K562 (cell line): ENCODE results near the gene TELO2. TPM values are rescaled to one million over a fixed set of nuclear protein-coding genes. Genes with fewer than 3 reads are reported as not detected.

ENCODE experiments used
- ATAC-seq: fragments of 200-7000 bp; cut with Tn5 transposase; 3 replicates; pipeline ENCODE4 v1.9.1; 2020; ENCODE audit warnings: moderate library complexity
- BruUV-seq: library from RNA; stranded (reverse); fragments of 400-500 nt; replicated peaks from 2 replicates; lab custom pipeline; 2021; lab: Mats Ljungman, UMichigan
- CTCF ChIA-PET: fragments of 300-600 bp; formaldehyde crosslinking; extraction: SDS; loops from one replicate; lab custom pipeline; 2021; ENCODE audit warnings: low intra/inter-chr PET ratio; lab: Yijun Ruan, JAX
- POLR2A ChIA-PET: fragments of 300-600, 350-650 bp; sonication (Branson Sonifier 250); formaldehyde crosslinking; extraction: SDS; loops from one replicate; lab custom pipeline; 2021; ENCODE audit warnings: antibody characterized with exemption, inconsistent platforms; lab: Yijun Ruan, JAX
- DNase-seq, 4 experiments: peaks; one replicate each; pipeline versions ENCODE4 v3.0.0 to v3.0.0-alpha.2; 2011 to 2018; ENCODE audit warnings: low spot score in 3 of 4, mixed read lengths in 3 of 4; ENCODE audit errors: extremely low read depth in 1 of 4
- FAIRE-seq: peaks from 2 replicates; lab custom pipeline; 2011; peaks lifted over from hg19 to GRCh38; lab: Jason Lieb, UNC
- H2AFZ ChIP-seq: 2 replicates; pipeline ENCODE4 v1.6.0; 2011; ENCODE audit warnings: low read depth, low read length, control low read depth, inconsistent platforms
- H3K27ac ChIP-seq: fragments of 200-600 bp; 3 replicates; pipeline ENCODE4 v1.8.0; 2011; ENCODE audit warnings: low read depth, mild to moderate bottlenecking, control low read depth, inconsistent platforms, low read length, moderate library complexity, mixed read lengths; ENCODE audit errors: extremely low read depth
- H3K27me3 ChIP-seq, 2 experiments: fragments of 300-600 bp in 1 of 2; 2 replicates in 1 of 2; 3 replicates in 1 of 2; pipeline versions ENCODE4 v1.6.0 to v1.8.0; 2011; ENCODE audit warnings: inconsistent platforms in 2 of 2, low read length in 2 of 2, mild to moderate bottlenecking in 1 of 2, mixed read lengths in 1 of 2, moderate library complexity in 1 of 2; ENCODE audit not compliant: control insufficient read depth in 2 of 2, insufficient read depth in 2 of 2
- H3K36me3 ChIP-seq: fragments of 300-600 bp; 3 replicates; pipeline ENCODE4 v1.8.0; 2011; ENCODE audit warnings: mild to moderate bottlenecking, low read length, inconsistent platforms; ENCODE audit not compliant: control insufficient read depth, insufficient read depth
- H3K4me1 ChIP-seq, 2 experiments: fragments of 200-600 bp in 1 of 2; replicated peaks in 1 of 2; 2 replicates in 1 of 2; 3 replicates in 1 of 2; pipeline versions ENCODE4 v1.5.1 to v1.8.0; 2011; ENCODE audit warnings: inconsistent platforms in 2 of 2, low read length in 2 of 2, mild to moderate bottlenecking in 1 of 2, mixed read lengths in 1 of 2, moderate library complexity in 1 of 2; ENCODE audit not compliant: control insufficient read depth in 2 of 2, insufficient read depth in 2 of 2
- H3K4me2 ChIP-seq: 2 replicates; pipeline ENCODE4 v1.6.1; 2011; ENCODE audit warnings: low read length, control low read depth, inconsistent platforms, mixed read lengths; ENCODE audit not compliant: insufficient read depth
- H3K4me3 ChIP-seq: fragments of 200-600 bp; sonication (generic), shearing (Covaris generic); 2 replicates; pipeline ENCODE4 v1.5.1; 2016; ENCODE audit warnings: control low read depth, inconsistent platforms
- H3K79me2 ChIP-seq: fragments of 200-600 bp; 3 replicates; pipeline ENCODE4 v1.8.0; 2011; ENCODE audit warnings: low read length, inconsistent platforms; ENCODE audit not compliant: control insufficient read depth, insufficient read depth
- H3K9ac ChIP-seq, 2 experiments: 2 replicates each; pipeline versions ENCODE4 v1.6.0 to v1.6.1; 2011; ENCODE audit warnings: low read depth in 2 of 2, low read length in 2 of 2, control low read depth in 1 of 2, inconsistent platforms in 1 of 2, mild to moderate bottlenecking in 1 of 2, mixed read lengths in 1 of 2; ENCODE audit not compliant: insufficient read depth in 1 of 2
- H3K9me1 ChIP-seq: one replicate; pipeline ENCODE4 v1.6.0; 2011; ENCODE audit warnings: inconsistent platforms, mild to moderate bottlenecking, low read length, moderate library complexity; ENCODE audit not compliant: control insufficient read depth, insufficient read depth
- H3K9me3 ChIP-seq: replicated peaks from 2 replicates; pipeline ENCODE4 v1.5.1; 2011; ENCODE audit warnings: low read depth, low read length, inconsistent platforms; ENCODE audit not compliant: control insufficient read depth, insufficient read depth
- H4K20me1 ChIP-seq: replicated peaks from 2 replicates; pipeline ENCODE4 v1.6.1; 2011; ENCODE audit warnings: low read length, inconsistent platforms, mixed read lengths; ENCODE audit not compliant: control insufficient read depth, insufficient read depth
- CBFA2T3 ChIP-seq: fragments of 450-650 bp; IDR thresholded peaks from 2 replicates; pipeline ENCODE4 v1.6.1; 2017
- DIDO1 ChIP-seq: fragments of 450-650 bp; IDR thresholded peaks from 2 replicates; pipeline ENCODE4 v1.6.1; 2016; ENCODE audit warnings: low read depth, missing biosample characterization, missing genetic modification characterization
- E2F6 ChIP-seq, 2 experiments: IDR thresholded peaks; 2 replicates each; pipeline ENCODE4 v1.6.1; 2011; ENCODE audit warnings: borderline replicate concordance in 1 of 2, control low read depth in 1 of 2, low read depth in 1 of 2, low read length in 1 of 2, mild to moderate bottlenecking in 1 of 2, mixed read lengths in 1 of 2, moderate library complexity in 1 of 2; ENCODE audit not compliant: insufficient read depth in 1 of 2, insufficient read length in 1 of 2, poor library complexity in 1 of 2, severe bottlenecking in 1 of 2; ENCODE audit errors: extremely low read depth in 1 of 2
- HMBOX1 ChIP-seq: sonication (generic); IDR thresholded peaks from 2 replicates; pipeline ENCODE4 v1.6.1; 2016
- POLR2G ChIP-seq: fragments of 200-400 bp; formaldehyde crosslinking; IDR thresholded peaks from 2 replicates; pipeline ENCODE4 v1.6.1; 2017; ENCODE audit warnings: low read depth, mild to moderate bottlenecking, antibody characterized with exemption, low read length, moderate library complexity
- TCF15 ChIP-seq: fragments of 250-450 bp; sonication (Bioruptor Pico); IDR thresholded peaks from 2 replicates; pipeline ENCODE4 v1.8.0; 2022; ENCODE audit warnings: moderate library complexity, mild to moderate bottlenecking, inconsistent platforms
- TFAM ChIP-seq: fragments of 250-450 bp; sonication (Bioruptor Pico); conservative IDR thresholded peaks from 2 replicates; pipeline ENCODE4 v1.5.0; 2021; ENCODE audit warnings: mild to moderate bottlenecking, moderate library complexity
- ZFP91 ChIP-seq: sonication (generic); formaldehyde crosslinking; IDR thresholded peaks from 2 replicates; pipeline ENCODE4 v1.8.0; 2022; ENCODE audit warnings: mild to moderate bottlenecking, missing genetic modification reagents
- ZFPM2 ChIP-seq: fragments of 250-450 bp; sonication (Bioruptor Pico); IDR thresholded peaks from 2 replicates; pipeline ENCODE4 v1.5.1; 2022; ENCODE audit warnings: mild to moderate bottlenecking
- ZNF140 ChIP-seq: fragments of 250-450 bp; sonication (Bioruptor Pico); IDR thresholded peaks from 2 replicates; pipeline ENCODE4 v1.8.0; 2021; ENCODE audit warnings: moderate library complexity, mild to moderate bottlenecking, inconsistent platforms
- WGBS: fragments of 100-300 bp; shearing (Covaris generic); methylation state at CpG from one replicate; pipeline ENCODE4 v1.1.6; 2016; ENCODE audit warnings: low coverage, mixed read lengths; ENCODE audit not compliant: insufficient coverage; ENCODE audit errors: missing lambda C conversion rate; 5-methylcytosine and 5-hydroxymethylcytosine counted together
- in situ Hi-C: fragments of 300-500 bp; cut with MboI; formaldehyde crosslinking; loops from 4 replicates; pipeline ENCODE4 v1.15.0; 2018; ENCODE audit warnings: inconsistent platforms, mixed read lengths
- intact Hi-C: fragments of 100-400 bp; cut with micrococcal nuclease; formaldehyde crosslinking; loops from 2 replicates; pipeline ENCODE4 v1.14.2; 2022
- polyA plus RNA-seq, 8 experiments: library from polyadenylated mRNA; depleted of rRNA in 4 of 8; stranded (reverse) in 5 of 8; unstranded in 3 of 8; fragments of >200 nt; fragmentation: Nextera tagmentation in 2 of 8; fragmentation: Illumina TruSeq in 1 of 8; extraction: Ambion mirVana in 2 of 8; extraction: Trizol in 1 of 8; gene quantifications; 2 replicates each; pipeline versions ENCODE4 v1.2.1 to v1.2.3, GENCODE V29; 2011 to 2014; ENCODE audit warnings: inconsistent platforms in 1 of 8, missing spikeins in 1 of 8
- total RNA-seq, 7 experiments: library from RNA; depleted of rRNA in 6 of 7; stranded (reverse); fragments of >200 nt in 6 of 7; fragmentation: Illumina TruSeq in 2 of 7; extraction: Trizol in 2 of 7; gene quantifications; 2 replicates each; pipeline versions ENCODE4 v1.2.1 to v1.2.3, GENCODE V29; 2011 to 2021; ENCODE audit warnings: low replicate concordance in 1 of 7

Gene TELO2
- total and polyA plus RNA-seq, 9 of the 15 experiments (the other 6 are each of a cell fraction or from before 2014, with no cell fraction given) = 0.51 to 91.8 (median 14.5) TPM

- Histone ChIP-seq H3K27ac (no peak overlapping the region), H4K20me1 (no peaks in the 10 kb centered on the region), H2AFZ (no peak overlapping the region), H3K9me3 (no peaks in the 10 kb centered on the region; the same call in 1 of the 2 replicates), H3K9me1 (no peaks in the 10 kb centered on the region), H3K4me1 (peaks cover 0 to 28% of the 10 kb centered on the region in 2 experiments; a peak in 2 of 5 replicates), H3K4me3 (no peak overlapping the region), H3K79me2 (no peaks in the 10 kb centered on the region), H3K36me3 (peaks cover 14% of the 10 kb centered on the region; the same call in 1 of the 3 replicates), H3K9ac (no peak overlapping the region), H3K27me3 (no peaks in the 10 kb centered on the region), H3K4me2 (no peak overlapping the region)
- ATAC-seq (no peak), FAIRE-seq (no peak), DNase-seq (no peak)
- BruUV-seq = no TSS peak
- 46% methylated on average over 3 of the region's 3 CpGs for WGBS
- in situ Hi-C loops (no loop called here), intact Hi-C loops (no loop called here)
- peak in 1 of 2 experiments; percentile 14 for TF ChIP-seq E2F6 (IDR thresholded peaks at IDR 0.05; ENCODE audit: borderline replicate concordance in 1 of 2, extremely low read depth in 1 of 2, insufficient read depth in 1 of 2, insufficient read length in 1 of 2, low read depth in 1 of 2, low read length in 1 of 2, poor library complexity in 1 of 2, severe bottlenecking in 1 of 2)
- TF ChIP-seq DIDO1 = no peak
- ChIA-PET CTCF (no interaction called here), POLR2A (interaction anchor here (0.7 kb wide), 1 partner anchor 229 kb away, joined by 3 read pairs; no protein-coding TSS in a partner anchor)
Measured at GRCh38 chr16:1514507-1514906, 21.3 kb downstream of the TELO2 start.

- no peaks in the 10 kb centered on the region for H4K20me1 ChIP-seq
- no peak overlapping the region for H3K4me3 ChIP-seq
- no peak overlapping the region for H2AFZ ChIP-seq
- no peak; the same call in 2 of the 3 replicates for ATAC-seq
- BruUV-seq = no TSS peak
- WGBS = 54% methylated on average over 16 of the region's 16 CpGs
- peaks cover 0 to 27% of the 10 kb centered on the region in 2 experiments; a peak in 2 of 5 replicates for H3K4me1 ChIP-seq
- no peak overlapping the region for H3K4me2 ChIP-seq
- no peak overlapping the region for H3K27ac ChIP-seq
- TF ChIP-seq ZFP91 (CRISPR knock-in tag) (no peak), ZFPM2 (CRISPR knock-in tag) (no peak), ZNF140 (no peak), HMBOX1 (no peak), TCF15 (CRISPR knock-in tag) (no peak), POLR2G (no peak), CBFA2T3 (peak; percentile 38; the same call in 1 of the 2 replicates), TFAM (no peak)
- TF ChIP-seq, all 486 proteins: peak for 1
- intact Hi-C loops = no loop called here
- no peaks in the 10 kb centered on the region for H3K27me3 ChIP-seq
- H3K9ac ChIP-seq = peak overlapping the region in 1 of 2 experiments; percentile 74; a peak in 2 of 4 replicates
- ChIA-PET CTCF (no interaction called here), POLR2A (interaction anchor here (1.2 to 1.8 kb wide), 2 partner anchors 9 to 92 kb away, joined by 3 to 5 read pairs; no protein-coding TSS in a partner anchor)
- H3K79me2 ChIP-seq = no peaks in the 10 kb centered on the region
- no peaks in the 10 kb centered on the region for H3K9me1 ChIP-seq
- FAIRE-seq = no peak
- in situ Hi-C loops = no loop called here
- H3K36me3 ChIP-seq = no peaks in the 10 kb centered on the region
- no peaks in the 10 kb centered on the region; the same call in 1 of the 2 replicates for H3K9me3 ChIP-seq
- no peak for DNase-seq
Measured at GRCh38 chr16:1518626-1519135, 25.5 kb downstream of the TELO2 start.
